Limb (tissue), 2 donors: Measurements from ENCODE around the gene UBE2Q1.

ENCODE experiments used
- DNase-seq, 2 donors: peaks; one replicate each; pipeline ENCODE4 v3.0.0-alpha.2; 2016; ENCODE audit errors: extremely low spot score in 2 of 2

UBE2Q1 gene

GRCh38 chr1:154577346-154578057 is 19.0 kb upstream of the UBE2Q1 start:
- no peak for DNase-seq

GRCh38 chr1:154575951-154576566 is 17.6 kb upstream of the UBE2Q1 start:
- no peak for DNase-seq

- no peak for DNase-seq
These were observed 16.9 kb upstream of the UBE2Q1 start for GRCh38 chr1:154575147-154575927.

GRCh38 chr1:154574716-154575115 is 16.3 kb upstream of the UBE2Q1 start:
- DNase-seq: peak in 1 of 2 donors; percentile 66

- no peak for DNase-seq
These were observed 14.7 kb upstream of the UBE2Q1 start for GRCh38 chr1:154573168-154573510.

- no peak for DNase-seq
These were observed 14.2 kb upstream of the UBE2Q1 start for GRCh38 chr1:154572468-154573167.

- no peak for DNase-seq
These were observed 13.5 kb upstream of the UBE2Q1 start for GRCh38 chr1:154571964-154572288.

- DNase-seq: no peak
These were observed 12.9 kb upstream of the UBE2Q1 start for GRCh38 chr1:154571244-154571963.

GRCh38 chr1:154568157-154568815 is 9.8 kb upstream of the UBE2Q1 start:
- DNase-seq: no peak

GRCh38 chr1:154567386-154568156 is 9.1 kb upstream of the UBE2Q1 start, which contains the start of gene CHRNB2:
Gene CHRNB2 (plus strand): TSS chr1:154567778. CDS start chr1:154568045, 267 bp downstream.
- peak; percentile 44 to 85 for DNase-seq

GRCh38 chr1:154565876-154566275 is 7.4 kb upstream of the UBE2Q1 start:
- DNase-seq: no peak

- DNase-seq: peak; percentile 90 to 91
These were observed 1.1 kb upstream of the UBE2Q1 start for GRCh38 chr1:154559466-154560044.

GRCh38 chr1:154558720-154559465 is 431 bp upstream of the UBE2Q1 start:
- DNase-seq: peak; percentile 99

GRCh38 chr1:154557248-154557938 is 1.1 kb downstream of the UBE2Q1 start:
- no peak for DNase-seq

GRCh38 chr1:154556422-154556821 is 2.0 kb downstream of the UBE2Q1 start:
- no peak for DNase-seq

GRCh38 chr1:154553056-154554030 is 5.1 kb downstream of the UBE2Q1 start:
- no peak for DNase-seq

- no peak for DNase-seq
These were observed 6.4 kb downstream of the UBE2Q1 start for GRCh38 chr1:154552036-154552435.
